ENCODE measurements around the gene MRGPRF.

The MRGPRF gene

GRCh38 chr11:68956142-68956541, 56.9 kb downstream of the MRGPRF start:
- Histone ChIP-seq H3K4me1 (ENCODE audit: low read length) (no peaks in the 10 kb centered on the region), H3K4me3 (ENCODE audit: low read length) (no peak overlapping the region), H3K27ac (ENCODE audit: low read length) (no peak overlapping the region), H2AFZ (ENCODE audit: low read length) (no peak overlapping the region), H3K27me3 (replicated peaks; ENCODE audit: insufficient read depth, low read length) (peaks cover 41% of the 10 kb centered on the region), H3K9ac (ENCODE audit: low read length) (no peak overlapping the region), H4K20me1 (ENCODE audit: insufficient read depth, low read length) (no peaks in the 10 kb centered on the region), H3K4me2 (ENCODE audit: low read depth, low read length) (no peak overlapping the region), H3K36me3 (replicated peaks; ENCODE audit: insufficient read depth, low read length) (no peaks in the 10 kb centered on the region), H3K9me3 (replicated peaks; ENCODE audit: insufficient read depth, low read length) (no peaks in the 10 kb centered on the region), H3K79me2 (ENCODE audit: low read length) (no peaks in the 10 kb centered on the region), H3F3A (ENCODE audit: insufficient read depth, low read length) (no peaks in the 10 kb centered on the region), H3K9me2 (replicated peaks; ENCODE audit: insufficient read depth, low read length) (no peaks in the 10 kb centered on the region)
- TF ChIP-seq EZH2 (optimal IDR thresholded peaks at IDR 0.05; ENCODE audit: low read depth, low read length) (no peak), EZH2phosphoT487 (IDR thresholded peaks at IDR 0.05; ENCODE audit: low read length) (no peak), CTCF (IDR thresholded peaks at IDR 0.05; ENCODE audit: low read length) (peak; percentile 32)
- no peak for DNase-seq

GRCh38 chr11:68955607-68955958, 57.5 kb downstream of the MRGPRF start:
- no peaks in the 10 kb centered on the region for H3K36me3 ChIP-seq (replicated peaks; ENCODE audit: insufficient read depth, low read length)
- no peak for TF ChIP-seq EZH2 (optimal IDR thresholded peaks at IDR 0.05; ENCODE audit: low read depth, low read length)
- TF ChIP-seq CTCF (IDR thresholded peaks at IDR 0.05; ENCODE audit: low read length) = no peak
- TF ChIP-seq EZH2phosphoT487 (IDR thresholded peaks at IDR 0.05; ENCODE audit: low read length) = no peak
- no peak overlapping the region for H3K27ac ChIP-seq (ENCODE audit: low read length)
- H4K20me1 ChIP-seq (ENCODE audit: insufficient read depth, low read length) = no peaks in the 10 kb centered on the region
- H3K4me2 ChIP-seq (ENCODE audit: low read depth, low read length) = no peak overlapping the region
- no peak overlapping the region for H2AFZ ChIP-seq (ENCODE audit: low read length)
- peaks cover 35% of the 10 kb centered on the region for H3K27me3 ChIP-seq (replicated peaks; ENCODE audit: insufficient read depth, low read length)
- H3K4me1 ChIP-seq (ENCODE audit: low read length) = no peaks in the 10 kb centered on the region
- H3K4me3 ChIP-seq (ENCODE audit: low read length) = no peak overlapping the region
- H3K9ac ChIP-seq (ENCODE audit: low read length) = no peak overlapping the region
- no peaks in the 10 kb centered on the region for H3K79me2 ChIP-seq (ENCODE audit: low read length)
- H3K9me2 ChIP-seq (replicated peaks; ENCODE audit: insufficient read depth, low read length) = no peaks in the 10 kb centered on the region
- no peaks in the 10 kb centered on the region for H3F3A ChIP-seq (ENCODE audit: insufficient read depth, low read length)
- no peaks in the 10 kb centered on the region for H3K9me3 ChIP-seq (replicated peaks; ENCODE audit: insufficient read depth, low read length)
- no peak for DNase-seq

GRCh38 chr11:68954836-68955606, 58.0 kb downstream of the MRGPRF start:
- Histone ChIP-seq H2AFZ (ENCODE audit: low read length) (no peak overlapping the region), H3K4me1 (ENCODE audit: low read length) (no peaks in the 10 kb centered on the region), H3F3A (ENCODE audit: insufficient read depth, low read length) (no peaks in the 10 kb centered on the region), H3K9me3 (replicated peaks; ENCODE audit: insufficient read depth, low read length) (no peaks in the 10 kb centered on the region), H3K9ac (ENCODE audit: low read length) (no peak overlapping the region), H3K79me2 (ENCODE audit: low read length) (no peaks in the 10 kb centered on the region), H3K27me3 (replicated peaks; ENCODE audit: insufficient read depth, low read length) (peaks cover 30% of the 10 kb centered on the region), H3K4me3 (ENCODE audit: low read length) (no peak overlapping the region), H3K27ac (ENCODE audit: low read length) (no peak overlapping the region), H4K20me1 (ENCODE audit: insufficient read depth, low read length) (no peaks in the 10 kb centered on the region), H3K36me3 (replicated peaks; ENCODE audit: insufficient read depth, low read length) (no peaks in the 10 kb centered on the region), H3K9me2 (replicated peaks; ENCODE audit: insufficient read depth, low read length) (no peaks in the 10 kb centered on the region), H3K4me2 (ENCODE audit: low read depth, low read length) (no peak overlapping the region)
- TF ChIP-seq EZH2phosphoT487 (IDR thresholded peaks at IDR 0.05; ENCODE audit: low read length) (no peak), EZH2 (optimal IDR thresholded peaks at IDR 0.05; ENCODE audit: low read depth, low read length) (no peak), CTCF (IDR thresholded peaks at IDR 0.05; ENCODE audit: low read length) (no peak)
- DNase-seq = no peak

Measured in MM.1S (cell line).